DMS53 treated with DMSO at 0.1 percent for 48 hours (cell line): ENCODE measurements around the gene SNTA1.
"Not testable (repeated sequence)": the region's sequence is repeated elsewhere in the genome, so short reads cannot be mapped to it uniquely, and the experiment has no call there.

ENCODE experiments used
- DNase-seq: peaks from one replicate; lab custom pipeline; 2025; ENCODE audit not compliant: unreplicated experiment; lab: John Stamatoyannopoulos, UW

The SNTA1 gene

GRCh38 chr20:33466303-33466646 lies 22.7 kb upstream of the SNTA1 start:
- DNase-seq = no peak

DNA sequence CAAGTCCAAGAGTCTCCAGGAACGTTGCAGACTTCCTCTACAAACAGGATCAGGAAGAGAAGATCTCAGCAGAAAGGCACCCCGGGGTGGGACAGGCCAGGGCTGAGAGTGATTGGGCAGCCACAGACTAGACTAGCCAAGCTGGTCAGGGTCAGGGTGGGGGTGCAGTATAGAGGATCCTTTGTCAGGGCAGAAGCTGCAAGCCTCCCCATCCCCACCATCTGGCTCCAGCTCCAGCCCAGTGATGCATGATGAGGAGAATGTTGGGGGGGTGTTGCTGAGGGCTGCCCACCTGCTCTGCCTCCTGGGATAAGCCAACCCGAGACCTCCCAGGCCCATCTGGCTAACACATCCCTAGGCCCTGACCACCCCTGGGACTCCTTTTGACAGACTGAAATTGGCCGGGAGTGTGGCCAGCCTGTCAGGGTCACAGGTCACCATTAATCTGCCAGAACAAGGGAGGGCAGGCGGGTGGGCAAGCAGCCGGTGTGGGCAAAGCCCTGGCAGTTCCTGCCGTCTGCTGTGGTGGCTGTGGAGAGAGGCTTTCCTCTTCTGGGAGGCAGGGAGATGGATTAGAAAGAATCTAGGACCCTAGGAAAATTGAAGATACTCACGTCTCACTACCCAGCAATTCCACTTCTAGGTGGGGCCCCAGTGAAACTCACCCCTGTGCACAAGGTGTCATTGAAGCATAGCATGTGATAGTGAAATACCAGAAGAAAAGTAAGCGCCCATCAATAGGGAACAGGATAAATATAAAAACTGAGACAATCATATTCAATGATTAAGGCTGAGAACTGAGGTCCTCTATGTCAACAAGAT lies 22.1 kb upstream of the SNTA1 start:
- DNase-seq = no peak

DNA sequence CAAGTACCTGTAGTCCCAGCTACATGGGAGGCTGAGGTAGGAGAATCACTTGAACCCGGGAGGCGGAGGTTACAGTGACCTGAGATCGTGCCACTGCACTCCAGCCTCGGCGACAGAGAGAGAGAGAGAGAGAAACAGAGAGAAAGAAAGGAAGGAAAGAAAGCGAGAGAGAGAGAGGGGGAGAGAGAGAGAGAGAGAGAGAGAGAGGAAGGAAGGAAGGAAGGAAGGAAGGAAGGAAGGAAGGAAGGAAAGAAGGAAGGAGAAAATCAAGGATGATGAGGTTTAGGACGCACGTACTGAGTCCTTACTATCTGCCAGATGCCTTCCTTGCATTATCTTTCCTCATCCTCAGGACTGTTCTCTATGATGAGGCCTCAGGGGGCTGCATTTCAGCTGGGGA lies 21.2 kb upstream of the SNTA1 start:
- DNase-seq = not testable (repeated sequence)

DNA sequence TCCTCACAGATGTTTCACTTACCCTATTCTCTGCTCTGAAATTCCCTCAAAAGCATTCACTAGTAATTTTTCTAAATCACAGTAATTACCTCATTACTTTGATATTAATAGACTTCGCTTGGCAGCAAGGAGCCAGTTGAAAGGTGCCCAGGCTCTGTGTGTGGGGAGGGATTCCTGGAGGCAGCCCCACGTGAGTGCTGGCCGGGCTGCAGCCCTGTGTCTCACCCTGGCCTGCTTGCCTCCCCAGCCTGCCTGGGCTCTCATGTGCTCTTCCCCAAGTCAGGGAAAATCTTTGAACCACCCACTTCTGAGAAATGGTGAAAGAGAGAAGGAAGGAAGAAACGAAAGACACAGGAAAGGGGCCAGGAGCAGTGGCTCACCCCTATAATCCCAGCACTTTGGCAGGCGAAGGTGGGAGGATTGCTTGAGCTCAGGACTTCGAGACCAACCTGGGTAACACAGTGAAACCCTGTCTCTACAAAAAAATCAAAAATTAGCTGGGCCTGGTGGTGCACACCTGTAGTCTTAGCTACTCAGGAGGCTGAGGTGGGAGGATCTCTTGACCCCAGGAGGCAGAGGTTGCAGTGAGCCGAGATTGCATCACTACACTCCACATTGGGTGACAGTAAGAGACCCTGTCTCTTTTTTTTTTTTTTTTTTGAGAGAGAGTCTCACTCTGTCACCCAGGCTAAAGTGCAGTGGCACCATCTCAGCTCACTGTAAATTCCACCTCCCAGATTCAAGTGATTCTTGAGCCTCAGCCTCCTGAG lies 20.0 kb upstream of the SNTA1 start:
- no peak for DNase-seq

DNA sequence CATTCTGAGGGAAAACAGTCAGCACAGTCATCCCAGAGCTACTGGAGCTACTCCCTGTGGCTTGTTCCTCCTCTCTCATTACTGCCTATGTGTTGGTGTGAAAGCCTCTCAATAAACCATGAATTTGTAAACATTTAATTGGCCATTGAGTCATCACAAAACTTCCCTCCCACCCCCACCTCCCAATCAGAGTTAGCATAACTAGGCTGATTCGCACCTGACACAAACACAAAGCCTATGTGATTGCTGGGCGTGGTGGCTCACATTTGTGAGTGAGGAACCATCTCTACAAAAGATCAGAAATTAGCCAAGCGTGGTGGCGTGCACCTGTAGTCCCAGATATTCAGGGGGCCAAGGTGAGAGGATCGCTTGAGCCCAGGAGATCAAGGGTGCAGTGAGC lies 17.1 kb upstream of the SNTA1 start:
- DNase-seq = peak; percentile 32

- DNase-seq = no peak
These were observed 16.0 kb upstream of the SNTA1 start for GRCh38 chr20:33459599-33459998.

- DNase-seq = peak; percentile 77
These were observed 13.5 kb upstream of the SNTA1 start for GRCh38 chr20:33456916-33457642.

DNA sequence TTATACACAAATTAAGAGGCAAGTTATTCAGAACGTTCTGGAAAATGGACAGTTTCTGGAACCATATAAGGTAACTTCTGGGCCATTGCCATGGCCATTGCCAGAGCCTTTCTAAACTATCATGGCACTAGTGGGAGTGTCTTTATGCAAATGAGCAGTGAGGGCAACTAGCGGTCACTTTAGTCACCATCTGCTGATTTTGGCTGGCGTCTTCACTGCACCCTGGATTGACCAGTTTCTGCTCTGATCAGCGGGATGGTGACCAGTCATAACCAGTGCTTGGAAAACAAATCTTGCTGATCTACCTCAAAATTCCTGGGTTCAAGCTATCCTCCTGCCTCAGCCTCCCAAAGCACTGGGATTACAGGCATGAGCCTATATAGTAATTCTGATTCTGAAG lies 7.3 kb upstream of the SNTA1 start:
- no peak for DNase-seq

GRCh38 chr20:33445881-33446625 lies 2.5 kb upstream of the SNTA1 start:
- no peak for DNase-seq

GRCh38 chr20:33444797-33445560 lies 1.4 kb upstream of the SNTA1 start:
- peak; percentile 6 for DNase-seq

- no peak for DNase-seq
These were observed 504 bp downstream of the SNTA1 start for GRCh38 chr20:33443006-33443511.

DNA sequence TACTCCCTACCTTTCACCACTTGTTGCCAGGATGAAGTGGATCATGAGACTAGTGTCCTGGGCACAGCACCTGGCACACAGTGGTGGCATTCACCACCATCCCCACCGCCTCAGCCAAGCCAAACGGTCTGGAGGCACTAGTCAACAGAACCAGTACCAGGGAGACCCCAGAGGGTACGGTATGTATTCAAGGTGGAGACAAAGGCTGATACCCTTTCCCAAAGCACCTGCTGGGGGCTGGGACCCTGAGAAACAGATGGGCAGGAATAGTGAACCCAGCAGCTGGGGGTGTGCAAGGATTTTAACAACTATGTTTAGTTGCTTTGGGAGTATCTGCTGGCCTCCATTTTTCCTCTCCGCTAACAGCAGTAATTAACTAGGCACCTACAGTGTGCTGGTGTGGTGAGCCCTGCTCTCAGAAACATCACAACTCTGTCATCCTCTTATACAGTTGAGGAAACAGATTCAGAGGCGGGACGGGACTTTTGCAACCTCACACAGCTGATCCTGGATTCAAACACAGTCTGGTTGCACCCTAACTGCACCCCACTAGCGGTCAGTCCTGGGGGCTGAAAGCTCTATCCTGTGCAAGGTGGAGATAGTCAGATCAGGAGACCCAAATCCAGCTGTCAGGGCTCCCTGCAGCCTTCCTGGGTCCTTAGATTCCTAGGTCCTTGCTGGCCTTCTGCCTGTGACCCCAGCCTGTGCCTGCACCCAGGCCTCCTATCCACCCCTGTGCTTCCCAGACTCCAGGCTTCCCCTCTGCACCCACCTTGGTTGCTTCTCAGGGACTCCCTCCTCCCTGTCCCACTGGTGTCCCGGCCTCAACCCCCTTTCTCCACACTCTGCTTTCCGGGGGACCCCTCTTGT lies 1.2 kb downstream of the SNTA1 start:
- DNase-seq = no peak

GRCh38 chr20:33441142-33441955 lies 2.2 kb downstream of the SNTA1 start:
- DNase-seq = no peak

DNA sequence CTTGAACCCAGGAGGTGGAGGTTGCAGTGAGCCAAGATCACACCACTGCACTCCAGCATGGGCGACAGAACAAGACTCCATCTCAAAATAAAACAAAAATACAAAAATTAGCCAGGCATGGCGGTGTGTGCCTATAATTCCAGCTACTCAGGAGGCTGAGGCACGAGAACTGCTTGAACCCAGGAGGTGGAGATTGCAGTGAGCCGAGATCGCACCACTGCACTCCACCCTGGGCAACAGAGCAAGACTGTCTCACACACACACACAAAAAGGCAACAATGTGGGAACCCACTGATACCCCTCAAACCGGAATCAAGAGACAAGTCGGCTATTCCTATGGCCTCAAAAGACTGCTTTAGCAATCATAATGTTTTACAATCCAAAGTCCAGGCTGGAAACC lies 3.0 kb downstream of the SNTA1 start:
- DNase-seq = not testable (repeated sequence)

DNA sequence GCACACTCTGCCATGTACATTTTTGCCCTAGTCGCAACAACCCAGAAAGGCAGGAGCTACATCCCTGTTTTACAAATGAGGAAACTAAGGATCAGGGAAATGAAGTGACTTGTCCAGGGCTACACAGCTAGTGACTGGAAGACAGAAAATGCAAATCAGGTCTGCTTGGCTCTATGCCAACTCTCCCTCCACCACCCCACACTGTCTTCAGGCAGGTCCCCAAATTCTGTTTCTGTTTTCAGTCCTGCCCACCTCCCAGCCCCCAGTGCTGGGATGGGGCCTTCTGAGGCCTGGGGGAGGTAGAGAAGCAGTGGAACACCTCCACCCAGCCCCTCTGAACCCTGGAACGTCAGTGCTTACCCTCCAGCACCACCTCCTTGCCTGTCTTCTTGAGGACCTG lies 5.1 kb downstream of the SNTA1 start:
- DNase-seq = no peak

DNA sequence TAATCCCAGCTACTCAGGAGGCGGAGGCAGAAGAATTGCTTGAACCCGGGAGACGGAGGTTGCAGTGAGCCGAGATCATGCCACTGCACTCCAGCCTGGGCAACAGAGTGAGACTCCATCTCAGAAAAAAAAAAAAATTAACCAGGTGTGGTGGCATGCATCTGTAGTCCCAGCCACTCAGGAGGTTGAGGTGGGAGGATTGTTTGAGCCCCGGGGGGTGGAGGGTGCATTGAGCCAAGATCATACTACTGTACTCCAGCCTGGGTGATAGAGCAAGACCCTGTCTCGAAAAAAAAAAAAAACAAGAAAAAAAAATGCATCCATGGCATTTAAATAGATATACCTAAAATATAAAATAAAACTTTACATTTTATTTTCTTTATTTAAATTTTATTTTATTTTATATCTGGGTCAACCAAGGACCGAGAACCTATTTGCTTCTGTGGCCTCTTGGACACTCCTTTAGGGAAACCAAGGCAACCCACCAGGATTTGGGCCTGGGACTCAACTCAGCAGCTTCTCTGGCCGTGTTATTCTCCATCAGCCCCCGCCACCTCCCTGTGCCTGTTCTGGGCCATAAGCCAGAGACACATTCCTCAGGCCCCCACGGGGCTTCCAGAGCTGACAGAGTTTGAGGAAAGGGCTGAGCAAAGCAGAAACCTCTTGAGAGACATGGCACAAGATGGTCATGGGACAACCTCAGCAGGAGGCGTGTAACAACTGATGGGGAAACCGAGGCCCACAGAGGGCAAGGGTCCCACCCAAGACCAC lies 6.2 kb downstream of the SNTA1 start:
- no peak for DNase-seq

- no peak for DNase-seq
These were observed 9.1 kb downstream of the SNTA1 start for GRCh38 chr20:33434434-33434833.
